HEK293 (cell line): ENCODE data around the gene PEX5L.

ENCODE experiments used
- ATF2 ChIP-seq: fragments of 450-650 bp; formaldehyde crosslinking; IDR thresholded peaks from 2 replicates; pipeline ENCODE4 v1.5.1; 2016; ENCODE audit warnings: missing biosample characterization, missing genetic modification characterization, low read depth
- CTCF ChIP-seq: fragments of 450-650 bp; formaldehyde crosslinking; IDR thresholded peaks from 2 replicates; pipeline ENCODE4 v1.5.1; 2016; ENCODE audit warnings: missing biosample characterization, missing genetic modification characterization
- OSR2 ChIP-seq: fragments of 450-650 bp; formaldehyde crosslinking; IDR thresholded peaks from 2 replicates; pipeline ENCODE4 v1.5.1; 2016; ENCODE audit warnings: missing biosample characterization, missing genetic modification characterization
- YY1 ChIP-seq: fragments of 450-650 bp; formaldehyde crosslinking; IDR thresholded peaks from 2 replicates; pipeline ENCODE4 v1.5.1; 2018; ENCODE audit warnings: missing biosample characterization, missing genetic modification characterization
- ZNF24 ChIP-seq: fragments of 450-650 bp; formaldehyde crosslinking; IDR thresholded peaks from 2 replicates; pipeline ENCODE4 v1.5.1; 2016; ENCODE audit warnings: missing biosample characterization, missing genetic modification characterization
- ZNF335 ChIP-seq: fragments of 450-650 bp; formaldehyde crosslinking; conservative IDR thresholded peaks from 2 replicates; pipeline ENCODE4 v1.5.1; 2016; ENCODE audit warnings: missing biosample characterization, missing genetic modification characterization
- ZNF626 ChIP-seq: fragments of 450-650 bp; sonication (Bioruptor Pico); formaldehyde crosslinking; IDR thresholded peaks from 2 replicates; pipeline ENCODE4 v1.5.1; 2018; ENCODE audit warnings: missing biosample characterization, missing genetic modification characterization, inconsistent platforms
- ZNF707 ChIP-seq: fragments of 450-650 bp; formaldehyde crosslinking; IDR thresholded peaks from 2 replicates; pipeline ENCODE4 v1.5.1; 2016; ENCODE audit warnings: missing biosample characterization, missing genetic modification characterization
- ZSCAN18 ChIP-seq: fragments of 450-650 bp; formaldehyde crosslinking; IDR thresholded peaks from 2 replicates; pipeline ENCODE4 v1.5.1; 2016; ENCODE audit warnings: missing biosample characterization, missing genetic modification characterization

GRCh38 chr3:180085122-180085710 is 48.5 kb upstream of the PEX5L start:
- TF ChIP-seq CTCF (no peak), ZNF24 (no peak), ZNF626 (tag by site-specific recombination) (no peak), ZNF335 (tag by site-specific recombination) (no peak), ZSCAN18 (tag by site-specific recombination) (no peak), ZNF707 (no peak), OSR2 (tag by site-specific recombination) (no peak), ATF2 (tag by site-specific recombination) (no peak), YY1 (tag by site-specific recombination) (no peak)
